HEK293 (cell line): Measurements from ENCODE around the gene FAM89A.
A peak's percentile ranks its signal among the peaks of the same experiment; 100 is the strongest.

Source experiments
- GLI2 ChIP-seq: fragments of 450-650 bp; formaldehyde crosslinking; IDR thresholded peaks from 2 replicates; pipeline ENCODE4; 2017; ENCODE audit warnings: missing biosample characterization, missing genetic modification characterization, low read depth, borderline replicate concordance
- HOXD13 ChIP-seq: sonication (generic); formaldehyde crosslinking; IDR thresholded peaks from 2 replicates; pipeline ENCODE4 v1.8.0; 2022; ENCODE audit warnings: missing genetic modification reagents, borderline replicate concordance
- KLF1 ChIP-seq: fragments of 450-650 bp; formaldehyde crosslinking; IDR thresholded peaks from 2 replicates; pipeline ENCODE4 v1.5.1; 2016; ENCODE audit warnings: missing biosample characterization, missing genetic modification characterization
- TRIM28 ChIP-seq: IDR thresholded peaks from 2 replicates; pipeline ENCODE4 v1.6.1; 2011; ENCODE audit warnings: low read length, control low read depth, borderline replicate concordance
- YY2 ChIP-seq: fragments of 450-650 bp; formaldehyde crosslinking; IDR thresholded peaks from 2 replicates; pipeline ENCODE4 v1.5.1; 2016; ENCODE audit warnings: missing biosample characterization, missing genetic modification characterization
- ZBTB21 ChIP-seq: fragments of 450-650 bp; formaldehyde crosslinking; IDR thresholded peaks from 2 replicates; pipeline ENCODE4 v1.5.1; 2017; ENCODE audit warnings: missing biosample characterization, missing genetic modification characterization
- ZBTB48 ChIP-seq: fragments of 450-650 bp; formaldehyde crosslinking; IDR thresholded peaks from 2 replicates; pipeline ENCODE4 v1.5.1; 2016; ENCODE audit warnings: missing biosample characterization, missing genetic modification characterization
- ZEB2 ChIP-seq: fragments of 450-650 bp; formaldehyde crosslinking; IDR thresholded peaks from 2 replicates; pipeline ENCODE4 v1.5.1; 2016; ENCODE audit warnings: missing biosample characterization, missing genetic modification characterization
- ZFP37 ChIP-seq: fragments of 450-650 bp; formaldehyde crosslinking; IDR thresholded peaks from 2 replicates; pipeline ENCODE4 v1.5.1; 2016; ENCODE audit warnings: missing biosample characterization, missing genetic modification characterization
- ZFP41 ChIP-seq: fragments of 450-650 bp; formaldehyde crosslinking; IDR thresholded peaks from 2 replicates; pipeline ENCODE4 v1.5.1; 2016; ENCODE audit warnings: missing biosample characterization, missing genetic modification characterization, borderline replicate concordance
- ZNF112 ChIP-seq: fragments of 450-650 bp; formaldehyde crosslinking; IDR thresholded peaks from 2 replicates; pipeline ENCODE4 v1.5.0; 2017; ENCODE audit warnings: missing biosample characterization, missing genetic modification characterization
- ZNF146 ChIP-seq: fragments of 450-650 bp; formaldehyde crosslinking; IDR thresholded peaks from 2 replicates; pipeline ENCODE4 v1.5.1; 2016; ENCODE audit warnings: missing biosample characterization, missing genetic modification characterization
- ZNF16 ChIP-seq: fragments of 450-650 bp; formaldehyde crosslinking; IDR thresholded peaks from 2 replicates; pipeline ENCODE4 v1.5.1; 2016; ENCODE audit warnings: low read depth, missing biosample characterization, missing genetic modification characterization
- ZNF2 ChIP-seq: fragments of 450-650 bp; formaldehyde crosslinking; IDR thresholded peaks from 2 replicates; pipeline ENCODE4 v1.5.1; 2016; ENCODE audit warnings: missing biosample characterization, missing genetic modification characterization
- ZNF248 ChIP-seq: fragments of 450-650 bp; formaldehyde crosslinking; IDR thresholded peaks from 2 replicates; pipeline ENCODE4 v1.5.1; 2017; ENCODE audit warnings: missing biosample characterization, missing genetic modification characterization
- ZNF266 ChIP-seq: fragments of 450-650 bp; formaldehyde crosslinking; IDR thresholded peaks from 2 replicates; pipeline ENCODE4 v1.5.1; 2016; ENCODE audit warnings: missing biosample characterization, missing genetic modification characterization, low read depth
- ZNF324 ChIP-seq: fragments of 450-650 bp; formaldehyde crosslinking; IDR thresholded peaks from 2 replicates; pipeline ENCODE4 v1.5.1; 2016; ENCODE audit warnings: missing biosample characterization, missing genetic modification characterization
- ZNF354C ChIP-seq: fragments of 450-650 bp; formaldehyde crosslinking; IDR thresholded peaks from 2 replicates; pipeline ENCODE4 v1.5.1; 2016; ENCODE audit warnings: missing biosample characterization, missing genetic modification characterization, low read depth, borderline replicate concordance
- ZNF501 ChIP-seq: fragments of 450-650 bp; formaldehyde crosslinking; IDR thresholded peaks from 2 replicates; pipeline ENCODE4 v1.5.1; 2016; ENCODE audit warnings: missing biosample characterization, missing genetic modification characterization
- ZNF514 ChIP-seq: fragments of 450-650 bp; formaldehyde crosslinking; IDR thresholded peaks from 2 replicates; pipeline ENCODE4 v1.5.1; 2016; ENCODE audit warnings: missing biosample characterization, missing genetic modification characterization
- ZNF518A ChIP-seq: fragments of 450-650 bp; formaldehyde crosslinking; conservative IDR thresholded peaks from 2 replicates; pipeline ENCODE4 v1.5.1; 2016; ENCODE audit warnings: low read depth, missing biosample characterization, missing genetic modification characterization
- ZNF530 ChIP-seq: fragments of 450-650 bp; formaldehyde crosslinking; IDR thresholded peaks from 2 replicates; pipeline ENCODE4 v1.5.1; 2016; ENCODE audit warnings: low read depth, missing biosample characterization, missing genetic modification characterization
- ZNF561 ChIP-seq: fragments of 450-650 bp; IDR thresholded peaks from 2 replicates; pipeline ENCODE4 v1.5.1; 2018; ENCODE audit warnings: missing biosample characterization, missing genetic modification characterization, borderline replicate concordance
- ZNF645 ChIP-seq: fragments of 450-650 bp; formaldehyde crosslinking; IDR thresholded peaks from 2 replicates; pipeline ENCODE4; 2016; ENCODE audit warnings: missing biosample characterization, missing genetic modification characterization
- ZNF704 ChIP-seq: fragments of 450-650 bp; formaldehyde crosslinking; IDR thresholded peaks from 2 replicates; pipeline ENCODE4 v1.5.1; 2016; ENCODE audit warnings: missing biosample characterization, missing genetic modification characterization
- ZNF747 ChIP-seq: fragments of 450-650 bp; formaldehyde crosslinking; IDR thresholded peaks from 2 replicates; pipeline ENCODE4 v1.5.1; 2016; ENCODE audit warnings: missing biosample characterization, missing genetic modification characterization
- ZNF792 ChIP-seq: fragments of 450-650 bp; formaldehyde crosslinking; IDR thresholded peaks from 2 replicates; pipeline ENCODE4 v1.5.1; 2016; ENCODE audit warnings: missing biosample characterization, missing genetic modification characterization
- ZNF843 ChIP-seq: fragments of 450-650 bp; formaldehyde crosslinking; IDR thresholded peaks from 2 replicates; pipeline ENCODE4 v1.5.1; 2016; ENCODE audit warnings: missing biosample characterization, missing genetic modification characterization
- TF ChIP-seq, protein P1 (sequence below): fragments of 450-650 bp; formaldehyde crosslinking; IDR thresholded peaks from 2 replicates; pipeline ENCODE4 v1.5.1; 2017; ENCODE audit warnings: missing biosample characterization, missing genetic modification characterization
- TF ChIP-seq, protein P2 (sequence below): fragments of 450-650 bp; IDR thresholded peaks from 2 replicates; pipeline ENCODE4 v1.5.1; 2018; ENCODE audit warnings: missing biosample characterization, missing genetic modification characterization

Gene FAM89A

DNA sequence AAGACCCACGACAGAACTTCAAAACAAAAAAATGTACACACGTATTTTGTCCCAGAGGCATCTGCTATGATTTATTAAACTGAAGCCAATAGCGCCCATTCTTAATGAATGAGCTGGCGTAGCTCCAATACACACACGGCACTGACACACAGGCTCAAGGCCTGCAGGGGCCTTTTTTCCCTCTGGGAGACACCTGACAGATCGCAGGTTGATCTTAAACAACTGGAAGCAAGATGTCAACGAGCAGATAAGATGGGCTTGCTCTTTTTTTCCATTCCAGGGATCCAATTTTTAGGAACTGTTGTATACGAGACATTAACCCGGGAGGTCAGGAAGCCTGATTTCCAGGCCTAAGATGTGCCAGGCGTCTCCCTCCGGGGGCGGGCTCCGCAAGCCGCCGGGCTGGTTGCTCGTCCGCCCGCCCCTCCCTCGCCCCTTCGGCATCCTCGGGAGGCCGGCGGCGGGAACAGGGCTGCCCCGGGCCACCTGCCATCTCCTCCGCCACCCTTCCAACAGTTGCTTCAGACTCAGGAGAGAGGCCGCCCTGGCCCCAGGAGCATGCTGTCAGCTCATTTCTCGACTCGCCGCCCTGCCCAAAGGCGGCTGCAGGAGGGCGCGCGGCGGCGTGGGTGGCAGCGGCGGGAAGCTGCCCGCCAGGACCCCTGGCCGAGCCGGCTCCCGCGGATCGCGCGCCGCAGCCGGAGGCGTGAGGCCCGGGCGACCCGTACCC, 62.1 kb downstream of the FAM89A start (continued):
- TF ChIP-seq ZNF248 (no peak), ZNF514 (tag by site-specific recombination) (no peak), HOXD13 (CRISPR knock-in tag) (no peak), KLF1 (peak; percentile 57), ZNF704 (tag by site-specific recombination) (no peak), ZFP41 (tag by site-specific recombination) (no peak), GLI2 (tag by site-specific recombination) (no peak), ZNF843 (tag by site-specific recombination) (no peak), ZBTB48 (tag by site-specific recombination) (no peak), ZNF792 (tag by site-specific recombination) (no peak), ZNF112 (tag by site-specific recombination) (no peak), ZNF530 (tag by site-specific recombination) (no peak), YY2 (no peak), ZNF561 (tag by site-specific recombination) (peak; percentile 78), TRIM28 (no peak), ZNF2 (tag by site-specific recombination) (no peak; the same call in none of the 2 replicates), ZNF146 (no peak), ZNF645 (tag by site-specific recombination) (no peak), ZNF501 (tag by site-specific recombination) (peak; percentile 69; the same call in 1 of the 2 replicates), ZBTB21 (no peak), ZNF16 (no peak), ZNF324 (0 out of 2 replicates have a peak, but pooled peaks have one; percentile 13), ZNF266 (tag by site-specific recombination) (no peak), ZNF518A (tag by site-specific recombination) (no peak), ZFP37 (tag by site-specific recombination) (0 out of 2 replicates have a peak, but pooled peaks have one; percentile 52), ZNF354C (no peak), ZNF747 (no peak), ZEB2 (peak; percentile 82)
- TF ChIP-seq, protein P1, sequence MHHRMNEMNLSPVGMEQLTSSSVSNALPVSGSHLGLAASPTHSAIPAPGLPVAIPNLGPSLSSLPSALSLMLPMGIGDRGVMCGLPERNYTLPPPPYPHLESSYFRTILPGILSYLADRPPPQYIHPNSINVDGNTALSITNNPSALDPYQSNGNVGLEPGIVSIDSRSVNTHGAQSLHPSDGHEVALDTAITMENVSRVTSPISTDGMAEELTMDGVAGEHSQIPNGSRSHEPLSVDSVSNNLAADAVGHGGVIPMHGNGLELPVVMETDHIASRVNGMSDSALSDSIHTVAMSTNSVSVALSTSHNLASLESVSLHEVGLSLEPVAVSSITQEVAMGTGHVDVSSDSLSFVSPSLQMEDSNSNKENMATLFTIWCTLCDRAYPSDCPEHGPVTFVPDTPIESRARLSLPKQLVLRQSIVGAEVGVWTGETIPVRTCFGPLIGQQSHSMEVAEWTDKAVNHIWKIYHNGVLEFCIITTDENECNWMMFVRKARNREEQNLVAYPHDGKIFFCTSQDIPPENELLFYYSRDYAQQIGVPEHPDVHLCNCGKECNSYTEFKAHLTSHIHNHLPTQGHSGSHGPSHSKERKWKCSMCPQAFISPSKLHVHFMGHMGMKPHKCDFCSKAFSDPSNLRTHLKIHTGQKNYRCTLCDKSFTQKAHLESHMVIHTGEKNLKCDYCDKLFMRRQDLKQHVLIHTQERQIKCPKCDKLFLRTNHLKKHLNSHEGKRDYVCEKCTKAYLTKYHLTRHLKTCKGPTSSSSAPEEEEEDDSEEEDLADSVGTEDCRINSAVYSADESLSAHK = no peak
- TF ChIP-seq, protein P2, sequence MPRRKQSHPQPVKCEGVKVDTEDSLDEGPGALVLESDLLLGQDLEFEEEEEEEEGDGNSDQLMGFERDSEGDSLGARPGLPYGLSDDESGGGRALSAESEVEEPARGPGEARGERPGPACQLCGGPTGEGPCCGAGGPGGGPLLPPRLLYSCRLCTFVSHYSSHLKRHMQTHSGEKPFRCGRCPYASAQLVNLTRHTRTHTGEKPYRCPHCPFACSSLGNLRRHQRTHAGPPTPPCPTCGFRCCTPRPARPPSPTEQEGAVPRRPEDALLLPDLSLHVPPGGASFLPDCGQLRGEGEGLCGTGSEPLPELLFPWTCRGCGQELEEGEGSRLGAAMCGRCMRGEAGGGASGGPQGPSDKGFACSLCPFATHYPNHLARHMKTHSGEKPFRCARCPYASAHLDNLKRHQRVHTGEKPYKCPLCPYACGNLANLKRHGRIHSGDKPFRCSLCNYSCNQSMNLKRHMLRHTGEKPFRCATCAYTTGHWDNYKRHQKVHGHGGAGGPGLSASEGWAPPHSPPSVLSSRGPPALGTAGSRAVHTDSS (tag by site-specific recombination) = no peak
